ENCODE measurements around the gene PRC1.
A peak's percentile ranks its signal among the peaks of the same experiment; 100 is the strongest.

Gene PRC1

DNA sequence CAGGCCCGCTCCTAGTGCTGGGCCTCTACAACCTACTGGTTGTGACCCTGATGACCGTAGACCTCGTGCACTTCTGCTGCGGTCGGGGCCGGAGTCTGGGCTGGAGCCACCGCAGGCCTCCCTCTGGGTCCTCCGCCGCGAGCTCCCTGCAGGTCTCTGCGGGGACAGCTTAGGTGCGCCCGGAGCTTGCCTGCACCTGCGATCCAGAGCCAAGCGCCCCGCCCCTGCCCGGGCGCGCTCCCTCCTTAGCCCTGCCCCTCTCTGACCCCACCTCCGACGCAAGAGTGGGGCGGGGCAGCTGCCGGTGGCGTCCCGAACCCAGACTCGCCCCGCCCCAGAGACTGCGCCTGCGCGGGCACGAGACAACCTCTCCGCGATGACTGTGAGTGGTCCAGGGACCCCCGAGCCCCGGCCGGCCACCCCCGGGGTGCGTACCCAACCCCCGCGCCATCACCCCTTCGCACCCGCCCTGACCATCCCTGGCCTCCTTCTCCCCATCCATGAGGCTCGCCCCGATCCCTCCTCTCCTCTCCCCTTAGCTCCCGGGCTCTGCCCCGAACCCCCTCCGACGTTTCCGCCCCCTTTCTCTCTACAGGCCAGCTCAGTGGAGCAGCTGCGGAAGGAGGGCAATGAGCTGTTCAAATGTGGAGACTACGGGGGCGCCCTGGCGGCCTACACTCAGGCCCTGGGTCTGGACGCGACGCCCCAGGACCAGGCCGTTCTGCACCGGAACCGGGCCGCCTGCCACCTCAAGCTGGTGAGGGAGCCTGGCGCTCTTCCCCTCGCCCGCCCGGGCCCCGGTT, 59.2 kb downstream of the PRC1 start, which contains the start of gene UNC45A:
Gene UNC45A, plus strand, starts transcription at position 337 of the 803 bp plus-strand sequence. Its CDS starts 40 bp downstream, at position 377.
- peak; percentile 20; the same call in 1 of the 2 replicates for TF ChIP-seq CTCF (IDR thresholded peaks at IDR 0.05; ENCODE audit: control insufficient read depth, extremely low read depth, insufficient read depth)
- H3K4me3 ChIP-seq (ENCODE audit: low read depth, low read length): peak within 1 kb of the TSS; percentile 91
- peak; percentile 70 for DNase-seq (ENCODE audit: low read depth)

DNA sequence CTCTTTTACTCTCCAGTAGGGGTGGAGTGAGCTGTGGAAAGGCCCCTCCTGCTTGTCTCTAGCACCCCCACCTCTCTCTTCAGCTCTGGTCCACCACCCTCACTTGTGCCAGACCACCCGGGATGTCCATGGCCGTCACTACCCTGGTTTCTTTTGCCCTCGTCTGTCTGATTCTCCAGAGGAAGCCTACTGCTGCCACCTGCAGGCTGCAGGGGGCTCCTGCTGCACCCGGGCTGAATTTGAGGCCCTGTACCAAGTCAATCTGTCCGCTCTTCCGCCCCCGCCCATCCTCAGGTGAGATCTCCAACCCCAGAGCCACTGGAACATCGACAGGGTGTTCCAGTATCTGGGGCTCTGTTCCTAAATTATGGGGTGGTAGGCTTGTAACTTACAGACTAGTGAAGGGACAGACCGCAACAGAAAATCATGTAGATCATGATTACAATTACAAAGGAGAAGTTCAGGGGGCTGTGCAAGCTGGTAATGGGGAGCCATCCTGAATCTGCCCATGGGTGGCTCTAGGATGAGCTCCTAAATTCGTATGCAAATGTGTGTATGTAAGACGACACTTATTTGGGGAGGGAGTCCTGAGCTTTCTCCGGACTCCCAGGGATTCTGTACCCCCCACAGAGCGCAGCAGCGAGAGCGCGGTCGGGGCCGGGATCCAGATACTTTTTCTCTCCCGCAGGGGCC, 59.9 kb downstream of the PRC1 start:
- H3K4me3 ChIP-seq (ENCODE audit: low read depth, low read length): peak overlapping the region; percentile 91
- TF ChIP-seq CTCF (IDR thresholded peaks at IDR 0.05; ENCODE audit: control insufficient read depth, extremely low read depth, insufficient read depth): peak; percentile 88
- peak; percentile 67 for DNase-seq (ENCODE audit: low read depth)

GRCh38 chr15:90933301-90933700, 61.0 kb downstream of the PRC1 start:
- no peak for TF ChIP-seq CTCF (IDR thresholded peaks at IDR 0.05; ENCODE audit: control insufficient read depth, extremely low read depth, insufficient read depth)
- no peak for DNase-seq (ENCODE audit: low read depth)

DNA sequence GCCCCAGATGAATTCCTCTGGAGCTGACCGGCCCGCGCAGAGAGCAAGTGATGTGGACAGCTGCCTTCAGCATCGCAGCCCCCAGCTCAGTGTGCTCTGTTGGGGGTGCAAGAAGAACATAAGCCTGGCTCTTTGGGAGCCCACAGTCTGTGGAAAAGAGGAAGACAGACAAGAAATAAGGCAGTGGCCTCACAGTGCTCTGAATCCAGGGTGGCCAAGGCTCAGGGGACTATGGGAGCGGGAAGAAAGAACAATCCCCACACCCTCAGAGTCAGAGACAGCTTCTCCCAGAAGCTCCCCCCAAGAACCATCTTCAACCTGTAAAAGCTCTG, 61.7 kb downstream of the PRC1 start:
- DNase-seq (ENCODE audit: low read depth): no peak
- no peak for TF ChIP-seq CTCF (IDR thresholded peaks at IDR 0.05; ENCODE audit: control insufficient read depth, extremely low read depth, insufficient read depth)
- H3K4me3 ChIP-seq (ENCODE audit: low read depth, low read length): peak overlapping the region; percentile 91

More at GRCh38 chr15:90933301-90933700, 61.0 kb downstream of the PRC1 start:
- H3K4me3 ChIP-seq (ENCODE audit: low read depth, low read length): no peak overlapping the region

DNA sequence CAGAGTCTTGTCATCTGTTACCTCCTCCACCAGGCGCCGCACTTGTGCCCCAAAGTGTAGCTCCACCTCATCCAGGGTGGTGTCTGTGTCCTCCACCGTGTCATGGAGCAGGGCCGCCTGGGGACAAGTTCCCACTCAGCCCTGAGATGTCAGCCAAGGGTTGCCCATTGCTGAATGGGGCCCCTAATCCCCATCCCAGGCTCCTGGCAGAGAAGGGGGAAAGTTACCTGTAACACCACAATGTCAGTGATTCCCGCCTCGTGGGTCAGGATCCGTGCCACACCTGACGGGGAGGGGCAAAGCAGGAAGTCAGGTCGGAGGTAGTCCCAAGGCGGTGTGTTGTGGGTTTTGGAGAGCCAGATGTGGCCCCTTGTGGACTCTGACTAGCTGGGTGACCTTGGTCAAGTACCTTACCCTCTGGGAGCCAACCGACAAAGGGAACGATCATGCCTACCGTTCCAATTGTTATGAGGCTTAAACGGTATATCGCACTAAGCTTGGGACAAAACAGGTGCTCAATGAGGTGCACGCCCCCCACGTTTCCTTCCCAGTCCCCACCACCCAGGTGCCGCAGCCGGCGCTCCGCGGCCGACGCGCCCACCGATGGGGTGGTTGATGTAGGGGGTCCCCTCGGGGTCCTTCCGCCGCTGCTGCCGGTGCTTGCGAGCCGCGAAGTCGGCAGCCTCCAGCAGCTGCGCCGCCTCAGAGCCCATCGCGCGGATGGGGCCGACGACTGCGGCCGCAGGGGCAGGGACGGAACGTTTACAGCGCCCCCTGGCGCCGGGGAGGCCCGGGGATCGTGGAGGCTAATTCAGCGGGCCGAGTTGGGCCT, 62.3 kb downstream of the PRC1 start, which contains the start of gene HDDC3:
Gene HDDC3, minus strand, starts transcription at position 722 of the 832 bp plus-strand sequence. Its CDS starts 9 bp downstream, at position 713.
- H3K4me3 ChIP-seq (ENCODE audit: low read depth, low read length): peak within 1 kb of the TSS; percentile 91
- peak; percentile 66 for DNase-seq (ENCODE audit: low read depth)
- peak; percentile 95 for TF ChIP-seq CTCF (IDR thresholded peaks at IDR 0.05; ENCODE audit: control insufficient read depth, extremely low read depth, insufficient read depth)

DNA sequence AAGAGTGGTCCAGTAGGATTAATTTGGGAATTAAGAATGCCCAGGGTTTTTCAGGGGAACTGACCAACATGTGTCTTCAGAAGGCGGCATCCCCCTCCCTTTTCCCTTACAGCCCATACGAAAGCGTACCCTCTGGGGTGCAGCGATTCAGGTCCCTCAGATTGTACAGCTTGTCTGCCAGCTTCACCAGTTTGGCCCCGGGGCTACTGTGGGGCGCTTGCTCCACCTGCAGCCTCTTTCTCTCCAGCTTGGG, 62.8 kb downstream of the PRC1 start:
- no peak for TF ChIP-seq CTCF (IDR thresholded peaks at IDR 0.05; ENCODE audit: control insufficient read depth, extremely low read depth, insufficient read depth)
- H3K4me3 ChIP-seq (ENCODE audit: low read depth, low read length): peak overlapping the region; percentile 91

More for the DNA sequence above, 62.8 kb downstream of the PRC1 start:
- no peak for DNase-seq (ENCODE audit: low read depth)
